ENCODE measurements around the gene NPAS3. TPM values are rescaled to one million over a fixed set of nuclear protein-coding genes. Genes with fewer than 3 reads are reported as not detected.

Gene NPAS3
- total and polyA plus RNA-seq, 2 donors (not counting 1 experiment from before 2014, with no cell fraction given): 0.10 to 0.50 TPM

DNA sequence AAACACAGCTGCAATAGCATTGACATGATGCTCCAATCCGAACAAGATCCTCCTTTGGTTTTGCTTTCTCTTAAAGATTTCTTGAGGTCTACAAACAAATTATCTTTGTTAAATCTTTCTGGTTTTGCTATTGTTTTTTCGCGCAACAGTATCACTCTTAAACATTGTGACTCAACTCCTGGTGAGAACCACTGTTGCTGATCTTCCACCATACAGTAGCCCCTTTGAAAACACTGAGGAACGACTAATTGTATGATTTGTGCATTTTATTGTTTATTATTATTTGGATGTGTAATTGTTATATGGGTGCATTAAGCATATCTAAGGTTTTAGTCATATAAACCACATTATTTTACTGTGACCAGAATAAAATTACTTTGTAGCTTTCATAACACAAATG, 729.4 kb downstream of the NPAS3 start:
- Histone ChIP-seq H3K9me3 (ENCODE audit: control insufficient read depth, insufficient read depth, low read depth, low read length) (no peaks in the 10 kb centered on the region), H3K4me3 (replicated peaks in 1 of 4; ENCODE audit: control extremely low read depth in 1 of 4, insufficient read depth in 1 of 4, low read depth in 3 of 4, low read length in 4 of 4) (no peak overlapping the region), H4K20me1 (ENCODE audit: control insufficient read depth, extremely low read depth, insufficient read depth, low read length) (no peaks in the 10 kb centered on the region), H3K4me1 (ENCODE audit: control insufficient read depth, extremely low read depth, insufficient read depth, low read length) (no peaks in the 10 kb centered on the region), H3K27ac (ENCODE audit: insufficient read depth, low read length) (no peak overlapping the region), H3K36me3 (ENCODE audit: control insufficient read depth, insufficient read depth, low read length) (no peaks in the 10 kb centered on the region), H3K9ac (ENCODE audit: insufficient read depth, low read length) (no peak overlapping the region), H2AFZ (ENCODE audit: low read length) (no peak overlapping the region), H3K4me2 (ENCODE audit: extremely low read depth, insufficient read depth, low read length) (no peak overlapping the region), H3K79me2 (ENCODE audit: control insufficient read depth, insufficient read depth, low read length) (no peaks in the 10 kb centered on the region), H3K27me3 (ENCODE audit: control insufficient read depth, insufficient read depth, low read length) (no peaks in the 10 kb centered on the region)
- TF ChIP-seq CTCF (conservative IDR thresholded peaks at IDR 0.05 in 1 of 2, IDR thresholded peaks at IDR 0.05 in 1 of 2; ENCODE audit: low read depth in 1 of 2, low read length in 2 of 2): no peak
- TF ChIP-seq EZH2 (IDR thresholded peaks at IDR 0.05; ENCODE audit: low read length, missing control alignments): no peak
- DNase-seq (ENCODE audit: low read depth in 2 of 2): peak; percentile 58 to 76

DNA sequence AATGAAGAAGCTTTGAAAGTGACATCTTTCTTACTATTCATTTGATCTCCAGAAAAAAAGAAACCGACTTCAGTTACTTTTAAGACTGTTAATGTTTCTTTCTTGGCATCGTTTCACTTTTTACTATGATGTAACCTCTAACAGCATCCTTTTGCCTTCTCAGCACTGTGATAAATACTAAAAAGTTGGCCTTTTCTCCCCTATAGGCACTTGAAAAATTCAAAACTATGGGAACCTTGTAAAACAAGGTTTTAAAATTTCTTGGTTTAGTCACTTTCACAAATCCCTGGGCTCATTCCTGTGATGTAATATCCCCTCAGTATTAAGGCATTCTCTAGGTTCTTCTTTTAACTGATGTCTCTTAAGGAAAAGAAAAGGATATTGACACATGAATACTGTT, 730.4 kb downstream of the NPAS3 start:
- Histone ChIP-seq H3K79me2 (ENCODE audit: control insufficient read depth, insufficient read depth, low read length) (no peaks in the 10 kb centered on the region), H3K4me3 (replicated peaks in 1 of 4; ENCODE audit: control extremely low read depth in 1 of 4, insufficient read depth in 1 of 4, low read depth in 3 of 4, low read length in 4 of 4) (no peak overlapping the region), H3K9me3 (ENCODE audit: control insufficient read depth, insufficient read depth, low read depth, low read length) (no peaks in the 10 kb centered on the region), H3K4me2 (ENCODE audit: extremely low read depth, insufficient read depth, low read length) (no peak overlapping the region), H2AFZ (ENCODE audit: low read length) (no peak overlapping the region), H3K36me3 (ENCODE audit: control insufficient read depth, insufficient read depth, low read length) (no peaks in the 10 kb centered on the region), H3K9ac (ENCODE audit: insufficient read depth, low read length) (no peak overlapping the region), H3K27ac (ENCODE audit: insufficient read depth, low read length) (no peak overlapping the region), H3K27me3 (ENCODE audit: control insufficient read depth, insufficient read depth, low read length) (no peaks in the 10 kb centered on the region), H4K20me1 (ENCODE audit: control insufficient read depth, extremely low read depth, insufficient read depth, low read length) (no peaks in the 10 kb centered on the region), H3K4me1 (ENCODE audit: control insufficient read depth, extremely low read depth, insufficient read depth, low read length) (no peaks in the 10 kb centered on the region)
- peak; percentile 38 to 42 for DNase-seq (ENCODE audit: low read depth in 2 of 2)
- TF ChIP-seq CTCF (conservative IDR thresholded peaks at IDR 0.05 in 1 of 2, IDR thresholded peaks at IDR 0.05 in 1 of 2; ENCODE audit: low read depth in 1 of 2, low read length in 2 of 2) (no peak), EZH2 (IDR thresholded peaks at IDR 0.05; ENCODE audit: low read length, missing control alignments) (no peak)

DNA sequence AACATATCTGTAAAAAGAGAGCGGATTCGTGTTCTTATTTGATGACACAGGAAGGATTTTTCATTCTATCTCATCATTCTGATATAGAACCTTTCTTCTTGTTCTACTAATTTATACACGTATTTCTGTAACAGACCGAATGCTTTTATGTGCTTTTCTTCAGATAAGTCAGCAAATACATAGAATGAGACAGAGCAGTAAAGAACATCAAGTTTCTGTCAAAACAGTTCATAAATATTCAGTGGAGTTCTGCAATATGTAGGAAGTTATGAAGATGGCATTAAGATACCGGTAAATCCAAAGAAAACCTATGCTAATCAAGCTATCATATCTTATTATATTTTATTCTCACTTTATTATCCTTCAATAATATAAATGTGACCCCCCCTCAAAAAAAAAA, 731.6 kb downstream of the NPAS3 start:
- no peak overlapping the region for H3K4me2 ChIP-seq (ENCODE audit: extremely low read depth, insufficient read depth, low read length)
- no peaks in the 10 kb centered on the region for H3K4me1 ChIP-seq (ENCODE audit: control insufficient read depth, extremely low read depth, insufficient read depth, low read length)
- H3K27me3 ChIP-seq (ENCODE audit: control insufficient read depth, insufficient read depth, low read length): no peaks in the 10 kb centered on the region
- no peaks in the 10 kb centered on the region for H3K36me3 ChIP-seq (ENCODE audit: control insufficient read depth, insufficient read depth, low read length)
- no peak overlapping the region for H3K4me3 ChIP-seq (replicated peaks in 1 of 4; ENCODE audit: control extremely low read depth in 1 of 4, insufficient read depth in 1 of 4, low read depth in 3 of 4, low read length in 4 of 4)
- H3K9ac ChIP-seq (ENCODE audit: insufficient read depth, low read length): no peak overlapping the region
- no peak for DNase-seq (ENCODE audit: low read depth in 2 of 2)
- no peak overlapping the region for H3K27ac ChIP-seq (ENCODE audit: insufficient read depth, low read length)
- no peaks in the 10 kb centered on the region for H3K79me2 ChIP-seq (ENCODE audit: control insufficient read depth, insufficient read depth, low read length)
- no peak overlapping the region for H2AFZ ChIP-seq (ENCODE audit: low read length)
- no peaks in the 10 kb centered on the region for H4K20me1 ChIP-seq (ENCODE audit: control insufficient read depth, extremely low read depth, insufficient read depth, low read length)
- no peaks in the 10 kb centered on the region for H3K9me3 ChIP-seq (ENCODE audit: control insufficient read depth, insufficient read depth, low read depth, low read length)
- TF ChIP-seq CTCF (conservative IDR thresholded peaks at IDR 0.05 in 1 of 2, IDR thresholded peaks at IDR 0.05 in 1 of 2; ENCODE audit: low read depth in 1 of 2, low read length in 2 of 2): no peak
